ENCODE measurements around the gene JAZF1. TPM values are rescaled to one million over a fixed set of nuclear protein-coding genes. Genes with fewer than 3 reads are reported as not detected.
A peak's percentile ranks its signal among the peaks of the same experiment; 100 is the strongest.

The JAZF1 gene
- total and polyA plus RNA-seq, 2 of the 8 experiments (the other 6 are each of a cell fraction or from before 2014, with no cell fraction given) = 2.6 to 21.8 TPM

GRCh38 chr7:28072876-28073514 is 107.6 kb downstream of the JAZF1 start:
- TF ChIP-seq SRF (IDR thresholded peaks at IDR 0.05; ENCODE audit: low read depth, low read length) = no peak
- Histone ChIP-seq H3K23ac (ENCODE audit: insufficient read length) (no peak overlapping the region), H3K56ac (replicated peaks; ENCODE audit: insufficient read length, low read depth, low read length) (no peak overlapping the region), H2BK20ac (ENCODE audit: low read length) (no peak overlapping the region), H4K8ac (ENCODE audit: extremely low read depth, insufficient read depth, low read length) (no peak overlapping the region; the same call in 1 of the 2 replicates), H3K18ac (ENCODE audit: extremely low read depth, low read length) (no peak overlapping the region), H2AFZ (ENCODE audit: low read length) (no peak overlapping the region), H3K27me3 (replicated peaks in 1 of 4; ENCODE audit: control insufficient read depth in 3 of 4, extremely low read depth in 1 of 4, insufficient read depth in 3 of 4, low read length in 3 of 4) (no peaks in the 10 kb centered on the region), H4K5ac (ENCODE audit: insufficient read length, low read depth, low read length) (no peak overlapping the region), H4K91ac (replicated peaks; ENCODE audit: insufficient read length, low read length) (no peak overlapping the region), H2BK12ac (ENCODE audit: low read depth, low read length) (no peak overlapping the region), H3K4me2 (ENCODE audit: insufficient read depth in 1 of 2, low read depth in 2 of 2, low read length in 2 of 2) (no peak overlapping the region), H3K4me3 (ENCODE audit: extremely low read depth in 1 of 4, insufficient read depth in 2 of 4, low read depth in 3 of 4, low read length in 4 of 4) (no peak overlapping the region), H3K4me1 (replicated peaks in 1 of 4; ENCODE audit: control insufficient read depth in 3 of 4, insufficient read depth in 4 of 4, low read length in 3 of 4) (peaks cover 0 to 3% (median 0%) of the 10 kb centered on the region in 4 experiments; a peak in 3 of 7 replicates), H2BK15ac (ENCODE audit: low read length) (0 out of 2 replicates have a peak overlapping the region, but pooled peaks have one; percentile 18), H2AK5ac (ENCODE audit: low read depth, low read length) (no peak overlapping the region), H3K9me3 (ENCODE audit: insufficient read depth in 2 of 2, low read depth in 1 of 2, low read length in 1 of 2) (no peaks in the 10 kb centered on the region), H3K27ac (ENCODE audit: low read depth, low read length) (no peak overlapping the region), H3K79me1 (ENCODE audit: low read depth, low read length) (0 out of 2 replicates have a peak, but pooled peaks cover 2% of the 10 kb centered on the region), H3K36me3 (ENCODE audit: control insufficient read depth in 2 of 4, insufficient read depth in 4 of 4, low read length in 3 of 4) (no peaks in the 10 kb centered on the region), H3K9ac (replicated peaks in 1 of 4; ENCODE audit: extremely low read depth in 1 of 4, low read depth in 3 of 4, low read length in 3 of 4) (no peak overlapping the region), H3K4ac (replicated peaks; ENCODE audit: insufficient read length, low read depth, low read length) (no peak overlapping the region), H4K20me1 (replicated peaks in 1 of 2; ENCODE audit: control insufficient read depth in 1 of 2, insufficient read depth in 2 of 2, low read length in 2 of 2) (no peaks in the 10 kb centered on the region), H3K23me2 (ENCODE audit: low read depth, low read length) (no peaks in the 10 kb centered on the region), H3K79me2 (ENCODE audit: control insufficient read depth in 1 of 2, insufficient read depth in 2 of 2, low read length in 2 of 2) (no peaks in the 10 kb centered on the region; a peak in 1 of 4 replicates), H2BK5ac (ENCODE audit: low read depth, low read length) (no peak overlapping the region), H2BK120ac (replicated peaks; ENCODE audit: low read depth, low read length) (no peak overlapping the region), H3K14ac (ENCODE audit: insufficient read length) (no peak overlapping the region)
- CTCF ChIA-PET (ENCODE audit: partially characterized antibody) = interaction anchor here (1.2 to 5.9 kb wide), 4 partner anchors 9 to 18 kb away, joined by 3 to 70 read pairs (median 23); no protein-coding TSS in a partner anchor
- no peak for FAIRE-seq
- WGBS, 2 experiments (ENCODE audit: extremely low coverage in 1 of 2, insufficient coverage in 1 of 2, insufficient read length in 1 of 2, insufficient replicate concordance in 2 of 2, low coverage in 1 of 2, low lambda C conversion rate in 2 of 2, missing lambda C conversion rate in 1 of 2) = 91% methylated on average over 8 of the region's 8 CpGs; no CpG with 5 or more reads in 1 of the 2 experiments
- POLR2A ChIA-PET (ENCODE audit: partially characterized antibody) = no interaction called here
- DNase-seq (ENCODE audit: low read depth in 1 of 2, low spot score in 2 of 2) = no peak

Data from H1 (cell line).